Dermis blood vessel endothelial cell (primary cell): ENCODE data around the gene GRK2. TPM values are rescaled to one million over a fixed set of nuclear protein-coding genes. Genes with fewer than 3 reads are reported as not detected.
"Not testable (repeated sequence)": the region's sequence is repeated elsewhere in the genome, so short reads cannot be mapped to it uniquely, and the experiment has no call there.

Experiments used
- DNase-seq: peaks from one replicate; pipeline ENCODE4 v3.0.0; 2010
- total RNA-seq: library from RNA; depleted of rRNA; stranded (reverse); fragments of >200 nt; gene quantifications from 2 replicates; pipeline ENCODE4 v1.2.3, GENCODE V29; 2014

GRK2 gene
- 40.0 and 56.8 TPM in 2 replicates for total RNA-seq

GRCh38 chr11:67266449-67267187 lies at the start of gene GRK2:
Gene GRK2, plus strand, starts transcription at chr11:67266473. Its CDS starts 227 bp downstream, at chr11:67266700.
- DNase-seq, result peak; percentile 64

GRCh38 chr11:67227726-67228125 lies 38.5 kb upstream of the GRK2 start:
- no peak for DNase-seq

- no peak for DNase-seq
Measured at GRCh38 chr11:67230406-67230805, 35.9 kb upstream of the GRK2 start.

- no peak for DNase-seq
Measured at GRCh38 chr11:67230886-67231285, 35.4 kb upstream of the GRK2 start.

GRCh38 chr11:67233584-67234190 lies 32.6 kb upstream of the GRK2 start:
- DNase-seq, result no peak

GRCh38 chr11:67234571-67234970 lies 31.7 kb upstream of the GRK2 start:
- not testable (repeated sequence) for DNase-seq

GRCh38 chr11:67237574-67237973 lies 28.7 kb upstream of the GRK2 start:
- no peak for DNase-seq

- peak; percentile 31 for DNase-seq
Measured at GRCh38 chr11:67238894-67239782, 27.1 kb upstream of the GRK2 start.

- DNase-seq, result peak; percentile 99
Measured at GRCh38 chr11:67239783-67240575, 26.3 kb upstream of the GRK2 start.

- DNase-seq, result peak; percentile 79
Measured at GRCh38 chr11:67240576-67241389, 25.5 kb upstream of the GRK2 start.

GRCh38 chr11:67242548-67242947 lies 23.7 kb upstream of the GRK2 start:
- no peak for DNase-seq

GRCh38 chr11:67243051-67243450 lies 23.2 kb upstream of the GRK2 start:
- DNase-seq, result no peak

GRCh38 chr11:67245046-67245445 lies 21.2 kb upstream of the GRK2 start:
- no peak for DNase-seq

- no peak for DNase-seq
Measured at GRCh38 chr11:67247946-67248550, 18.2 kb upstream of the GRK2 start.

GRCh38 chr11:67248653-67249052 lies 17.6 kb upstream of the GRK2 start:
- no peak for DNase-seq

GRCh38 chr11:67250059-67251043 lies 15.9 kb upstream of the GRK2 start:
- no peak for DNase-seq

GRCh38 chr11:67251841-67252240 lies 14.4 kb upstream of the GRK2 start:
- DNase-seq, result no peak

- DNase-seq, result peak; percentile 78
Measured at GRCh38 chr11:67252831-67253239, 13.4 kb upstream of the GRK2 start.

GRCh38 chr11:67253872-67254624 lies 12.2 kb upstream of the GRK2 start:
- no peak for DNase-seq
